ENCODE data around the gene PRSS56. TPM values are rescaled to one million over a fixed set of nuclear protein-coding genes. Genes with fewer than 3 reads are reported as not detected.

PRSS56 gene
- polyA plus RNA-seq, 1 donor (not counting 4 experiments of a cell fraction or from before 2014, with no cell fraction given) = not detected

- TF ChIP-seq EZH2 (IDR thresholded peaks at IDR 0.05; ENCODE audit: low read length) (no peak), CTCF (optimal IDR thresholded peaks at IDR 0.05 in 1 of 3, IDR thresholded peaks at IDR 0.05 in 1 of 3, conservative IDR thresholded peaks at IDR 0.05 in 1 of 3; ENCODE audit: extremely low read depth in 1 of 3, insufficient read depth in 2 of 3, low read length in 3 of 3) (no peak)
- FAIRE-seq (no peak), DNase-seq (ENCODE audit: low read depth, low spot score) (no peak)
- Histone ChIP-seq H3K9ac (ENCODE audit: control insufficient read depth, extremely low read depth, insufficient read depth, low read length) (no peak overlapping the region), H4K20me1 (ENCODE audit: control insufficient read depth, extremely low read depth, insufficient read depth, low read length) (no peaks in the 10 kb centered on the region), H2AFZ (ENCODE audit: control insufficient read depth, low read length) (no peak overlapping the region), H3K79me2 (ENCODE audit: control insufficient read depth, insufficient read depth, low read length) (no peaks in the 10 kb centered on the region), H3K9me3 (ENCODE audit: control insufficient read depth, low read depth, low read length) (no peaks in the 10 kb centered on the region), H3K4me2 (ENCODE audit: control insufficient read depth, extremely low read depth, insufficient read depth, low read depth, low read length) (no peak overlapping the region), H3K36me3 (ENCODE audit: control insufficient read depth in 2 of 2, extremely low read depth in 1 of 2, insufficient read depth in 2 of 2, low read length in 2 of 2) (no peaks in the 10 kb centered on the region), H3K9me1 (ENCODE audit: control insufficient read depth, extremely low read depth, insufficient read depth, low read length) (no peaks in the 10 kb centered on the region), H3K27me3 (ENCODE audit: control insufficient read depth, extremely low read depth, insufficient read depth, low read length) (peaks cover 20% of the 10 kb centered on the region), H3K27ac (ENCODE audit: control insufficient read depth, insufficient read depth, low read length) (no peak overlapping the region), H3K4me1 (ENCODE audit: control insufficient read depth, extremely low read depth, insufficient read depth, low read length) (no peaks in the 10 kb centered on the region), H3K4me3 (ENCODE audit: control insufficient read depth in 2 of 3, extremely low read depth in 1 of 3, insufficient read depth in 2 of 3, low read depth in 1 of 3, low read length in 3 of 3) (no peak overlapping the region)
- dilution Hi-C loops (cut with MboI; ENCODE audit: extremely low pct_ligation_motif_present, low sequenced_read_pairs) = no loop called here
These were observed 3.6 kb upstream of the PRSS56 start for GRCh38 chr2:232516551-232516950.

GRCh38 chr2:232518844-232519243, 1.3 kb upstream of the PRSS56 start:
- TF ChIP-seq CTCF (optimal IDR thresholded peaks at IDR 0.05 in 1 of 3, IDR thresholded peaks at IDR 0.05 in 1 of 3, conservative IDR thresholded peaks at IDR 0.05 in 1 of 3; ENCODE audit: extremely low read depth in 1 of 3, insufficient read depth in 2 of 3, low read length in 3 of 3) (no peak), EZH2 (IDR thresholded peaks at IDR 0.05; ENCODE audit: low read length) (no peak)
- Histone ChIP-seq H4K20me1 (ENCODE audit: control insufficient read depth, extremely low read depth, insufficient read depth, low read length) (no peaks in the 10 kb centered on the region), H3K36me3 (ENCODE audit: control insufficient read depth in 2 of 2, extremely low read depth in 1 of 2, insufficient read depth in 2 of 2, low read length in 2 of 2) (no peaks in the 10 kb centered on the region), H3K4me1 (ENCODE audit: control insufficient read depth, extremely low read depth, insufficient read depth, low read length) (no peaks in the 10 kb centered on the region), H3K27ac (ENCODE audit: control insufficient read depth, insufficient read depth, low read length) (no peak overlapping the region), H3K4me2 (ENCODE audit: control insufficient read depth, extremely low read depth, insufficient read depth, low read depth, low read length) (no peak overlapping the region), H3K9ac (ENCODE audit: control insufficient read depth, extremely low read depth, insufficient read depth, low read length) (no peak overlapping the region), H2AFZ (ENCODE audit: control insufficient read depth, low read length) (no peak overlapping the region), H3K9me3 (ENCODE audit: control insufficient read depth, low read depth, low read length) (no peaks in the 10 kb centered on the region), H3K27me3 (ENCODE audit: control insufficient read depth, extremely low read depth, insufficient read depth, low read length) (peaks cover 36% of the 10 kb centered on the region), H3K9me1 (ENCODE audit: control insufficient read depth, extremely low read depth, insufficient read depth, low read length) (no peaks in the 10 kb centered on the region), H3K4me3 (ENCODE audit: control insufficient read depth in 2 of 3, extremely low read depth in 1 of 3, insufficient read depth in 2 of 3, low read depth in 1 of 3, low read length in 3 of 3) (no peak overlapping the region), H3K79me2 (ENCODE audit: control insufficient read depth, insufficient read depth, low read length) (no peaks in the 10 kb centered on the region)
- DNase-seq (ENCODE audit: low read depth, low spot score) (no peak), FAIRE-seq (no peak)
- dilution Hi-C loops (cut with MboI; ENCODE audit: extremely low pct_ligation_motif_present, low sequenced_read_pairs) = no loop called here
